Astrocyte (in vitro differentiated cells and primary cell): ENCODE data around the gene TERT. TPM values are rescaled to one million over a fixed set of nuclear protein-coding genes. Genes with fewer than 3 reads are reported as not detected.
A peak's percentile ranks its signal among the peaks of the same experiment; 100 is the strongest.
"Not testable (repeated sequence)": the region's sequence is repeated elsewhere in the genome, so short reads cannot be mapped to it uniquely, and the experiment has no call there.

ENCODE experiments used
- DNase-seq: peaks from one replicate; pipeline ENCODE4 v3.0.0-alpha.2; 2010; ENCODE audit warnings: low read depth
- FAIRE-seq: peaks from 2 replicates; lab custom pipeline; 2011; peaks lifted over from hg19 to GRCh38; lab: Jason Lieb, UNC
- H2AFZ ChIP-seq: 2 replicates; pipeline ENCODE4 v1.6.0; 2012; ENCODE audit warnings: low read depth, low read length, inconsistent platforms
- H3K27ac ChIP-seq: 2 replicates; pipeline ENCODE4 v1.5.1; 2011; ENCODE audit warnings: low read depth, low read length, inconsistent platforms
- H3K27me3 ChIP-seq: 2 replicates; pipeline ENCODE4 v1.6.0; 2011; ENCODE audit warnings: low read length, inconsistent platforms; ENCODE audit not compliant: insufficient read depth
- H3K36me3 ChIP-seq: 2 replicates; pipeline ENCODE4 v1.5.1; 2011; ENCODE audit warnings: low read length, inconsistent platforms; ENCODE audit not compliant: insufficient read depth
- H3K4me1 ChIP-seq: 2 replicates; pipeline ENCODE4 v1.5.1; 2011; ENCODE audit warnings: low read length, inconsistent platforms; ENCODE audit not compliant: insufficient read depth
- H3K4me2 ChIP-seq: 2 replicates; pipeline ENCODE4 v1.6.0; 2012; ENCODE audit warnings: low read length, inconsistent platforms
- H3K4me3 ChIP-seq: 2 replicates; pipeline ENCODE4 v1.5.1; 2011; ENCODE audit warnings: low read depth, mild to moderate bottlenecking, low read length, inconsistent platforms; ENCODE audit not compliant: insufficient read depth
- H3K79me2 ChIP-seq: 2 replicates; pipeline ENCODE4 v1.6.0; 2012; ENCODE audit warnings: mild to moderate bottlenecking, low read length, inconsistent platforms; ENCODE audit not compliant: insufficient read depth
- H3K9ac ChIP-seq: 2 replicates; pipeline ENCODE4 v1.6.0; 2012; ENCODE audit warnings: mild to moderate bottlenecking, low read length, inconsistent platforms
- H3K9me3 ChIP-seq: 2 replicates; pipeline ENCODE4 v1.5.1; 2012; ENCODE audit warnings: low read depth, mild to moderate bottlenecking, low read length, inconsistent platforms; ENCODE audit not compliant: insufficient read depth
- H4K20me1 ChIP-seq: 2 replicates; pipeline ENCODE4 v1.6.0; 2012; ENCODE audit warnings: low read length, inconsistent platforms; ENCODE audit not compliant: insufficient read depth
- H3K27ac Mint-ChIP-seq: one replicate; pipeline ENCODE4 v1.8.0; 2021; ENCODE audit warnings: mild to moderate bottlenecking, mixed read lengths; ENCODE audit not compliant: unreplicated experiment
- H3K27me3 Mint-ChIP-seq: one replicate; pipeline ENCODE4 v1.8.0; 2021; ENCODE audit warnings: low read depth, mixed read lengths; ENCODE audit not compliant: unreplicated experiment
- H3K36me3 Mint-ChIP-seq: one replicate; pipeline ENCODE4 v1.8.0; 2021; ENCODE audit warnings: low read depth, mixed read lengths; ENCODE audit not compliant: unreplicated experiment
- H3K4me1 Mint-ChIP-seq: one replicate; pipeline ENCODE4 v1.8.0; 2021; ENCODE audit warnings: low read depth, mixed read lengths; ENCODE audit not compliant: unreplicated experiment
- H3K4me3 Mint-ChIP-seq: one replicate; pipeline ENCODE4 v1.8.0; 2021; ENCODE audit warnings: mild to moderate bottlenecking, moderate library complexity, mixed read lengths; ENCODE audit not compliant: unreplicated experiment
- H3K9me3 Mint-ChIP-seq: one replicate; pipeline ENCODE4 v1.8.0; 2021; ENCODE audit warnings: mild to moderate bottlenecking, mixed read lengths; ENCODE audit not compliant: unreplicated experiment
- EZH2 ChIP-seq: IDR thresholded peaks from 2 replicates; pipeline ENCODE4 v1.6.1; 2012; ENCODE audit warnings: mild to moderate bottlenecking, low read length, inconsistent platforms; ENCODE audit not compliant: insufficient read depth
- total RNA-seq: library from RNA; stranded (reverse); gene quantifications from 2 replicates; pipeline ENCODE4 v1.2.1, GENCODE V29; 2021
- TF ChIP-seq, protein P1 (sequence below): IDR thresholded peaks from 2 replicates; pipeline ENCODE4 v1.5.1; 2011; ENCODE audit warnings: low read depth, mild to moderate bottlenecking, inconsistent platforms, low read length, moderate library complexity; ENCODE audit not compliant: insufficient read depth

Gene TERT
- total RNA-seq, 1 donor from 2014 or later = 0.50 TPM

GRCh38 chr5:1334831-1335539 is 40.1 kb upstream of the TERT start:
- no peaks in the 10 kb centered on the region for H3K27me3 ChIP-seq
- TF ChIP-seq, protein P1, sequence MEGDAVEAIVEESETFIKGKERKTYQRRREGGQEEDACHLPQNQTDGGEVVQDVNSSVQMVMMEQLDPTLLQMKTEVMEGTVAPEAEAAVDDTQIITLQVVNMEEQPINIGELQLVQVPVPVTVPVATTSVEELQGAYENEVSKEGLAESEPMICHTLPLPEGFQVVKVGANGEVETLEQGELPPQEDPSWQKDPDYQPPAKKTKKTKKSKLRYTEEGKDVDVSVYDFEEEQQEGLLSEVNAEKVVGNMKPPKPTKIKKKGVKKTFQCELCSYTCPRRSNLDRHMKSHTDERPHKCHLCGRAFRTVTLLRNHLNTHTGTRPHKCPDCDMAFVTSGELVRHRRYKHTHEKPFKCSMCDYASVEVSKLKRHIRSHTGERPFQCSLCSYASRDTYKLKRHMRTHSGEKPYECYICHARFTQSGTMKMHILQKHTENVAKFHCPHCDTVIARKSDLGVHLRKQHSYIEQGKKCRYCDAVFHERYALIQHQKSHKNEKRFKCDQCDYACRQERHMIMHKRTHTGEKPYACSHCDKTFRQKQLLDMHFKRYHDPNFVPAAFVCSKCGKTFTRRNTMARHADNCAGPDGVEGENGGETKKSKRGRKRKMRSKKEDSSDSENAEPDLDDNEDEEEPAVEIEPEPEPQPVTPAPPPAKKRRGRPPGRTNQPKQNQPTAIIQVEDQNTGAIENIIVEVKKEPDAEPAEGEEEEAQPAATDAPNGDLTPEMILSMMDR = no peak
- TF ChIP-seq EZH2 = no peak
- Mint-ChIP-seq H3K36me3 (peaks cover 24% of the 10 kb centered on the region), H3K27me3 (no peaks in the 10 kb centered on the region), H3K27ac (no peak overlapping the region), H3K4me1 (no peaks in the 10 kb centered on the region), H3K9me3 (peaks cover 13% of the 10 kb centered on the region), H3K4me3 (no peak overlapping the region)
- DNase-seq (no peak), FAIRE-seq (no peak)
- no peak overlapping the region for H2AFZ ChIP-seq
- H3K79me2 ChIP-seq = peaks cover 14% of the 10 kb centered on the region
- no peak overlapping the region for H3K4me3 ChIP-seq
- H3K36me3 ChIP-seq = peaks cover 22% of the 10 kb centered on the region
- H3K4me2 ChIP-seq = no peak overlapping the region
- H3K27ac ChIP-seq = no peak overlapping the region
- no peaks in the 10 kb centered on the region for H3K4me1 ChIP-seq
- H3K9ac ChIP-seq = no peak overlapping the region
- no peaks in the 10 kb centered on the region for H3K9me3 ChIP-seq
- H4K20me1 ChIP-seq = peaks cover 40% of the 10 kb centered on the region

- Histone ChIP-seq H2AFZ (no peak overlapping the region), H3K27me3 (no peaks in the 10 kb centered on the region), H3K36me3 (peaks cover 22% of the 10 kb centered on the region), H3K9me3 (no peaks in the 10 kb centered on the region), H3K79me2 (peaks cover 14% of the 10 kb centered on the region), H4K20me1 (peaks cover 40% of the 10 kb centered on the region), H3K27ac (no peak overlapping the region), H3K4me2 (no peak overlapping the region), H3K4me3 (no peak overlapping the region), H3K9ac (no peak overlapping the region), H3K4me1 (no peaks in the 10 kb centered on the region)
- Mint-ChIP-seq H3K4me3 (no peak overlapping the region), H3K27me3 (no peaks in the 10 kb centered on the region), H3K27ac (no peak overlapping the region), H3K36me3 (peaks cover 25% of the 10 kb centered on the region), H3K4me1 (no peaks in the 10 kb centered on the region), H3K9me3 (peaks cover 13% of the 10 kb centered on the region)
- DNase-seq (no peak), FAIRE-seq (no peak)
- TF ChIP-seq EZH2 = no peak
- TF ChIP-seq, protein P1 = no peak
Observed at GRCh38 chr5:1333986-1334385, 39.1 kb upstream of the TERT start.

DNA sequence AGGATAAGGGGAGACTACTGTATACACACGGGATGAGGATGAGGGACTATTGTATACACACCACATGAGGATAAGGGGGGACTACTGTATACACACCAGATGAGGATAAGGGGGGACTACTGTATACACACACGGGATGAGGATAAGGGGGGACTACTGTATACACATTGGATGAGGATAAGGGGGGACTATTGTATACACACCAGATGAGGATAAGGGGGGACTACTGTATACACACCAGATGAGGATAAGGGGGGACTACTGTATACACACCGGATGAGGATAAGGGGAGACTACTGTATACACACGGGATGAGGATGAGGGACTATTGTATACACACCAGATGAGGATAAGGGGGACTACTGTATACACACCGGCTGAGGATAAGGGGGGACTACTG is 38.4 kb upstream of the TERT start:
- not testable (repeated sequence) for H3K27me3 Mint-ChIP-seq, H3K27ac Mint-ChIP-seq, H3K4me2 ChIP-seq, H3K9me3 ChIP-seq, H3K4me3 Mint-ChIP-seq, H3K27ac ChIP-seq, H3K9ac ChIP-seq, H3K4me1 ChIP-seq, H3K27me3 ChIP-seq, H3K4me3 ChIP-seq, H3K4me1 Mint-ChIP-seq, H2AFZ ChIP-seq
- H3K36me3 ChIP-seq = peaks cover 21% of the 10 kb centered on the region
- FAIRE-seq (peak; percentile 91), DNase-seq (peak; percentile 18)
- peaks cover 47% of the 10 kb centered on the region for H4K20me1 ChIP-seq
- Mint-ChIP-seq H3K36me3 (peaks cover 31% of the 10 kb centered on the region), H3K9me3 (peaks cover 19% of the 10 kb centered on the region)
- H3K79me2 ChIP-seq = peaks cover 14% of the 10 kb centered on the region
